ENCODE data around the gene MYO9A.
A peak's percentile ranks its signal among the peaks of the same experiment; 100 is the strongest.

The MYO9A gene

GRCh38 chr15:72118017-72118978 lies at the start of gene MYO9A, which contains the start of gene SENP8:
Gene MYO9A, minus strand, starts transcription at chr15:72118150. Its CDS starts 71,587 bp downstream, at chr15:72046563.
Gene SENP8, plus strand, starts transcription at chr15:72118403. Its CDS starts 21,221 bp downstream, at chr15:72139624.
- DNase-seq (ENCODE audit: low spot score): peak; percentile 96
- FAIRE-seq: peak; percentile 66

- FAIRE-seq (no peak), DNase-seq (ENCODE audit: low spot score) (no peak)
These were observed 49.5 kb upstream of the MYO9A start for GRCh38 chr15:72167445-72167844.

GRCh38 chr15:72166716-72167417 lies 48.9 kb upstream of the MYO9A start:
- DNase-seq (ENCODE audit: low spot score): no peak
- no peak for FAIRE-seq

GRCh38 chr15:72163719-72164118 lies 45.8 kb upstream of the MYO9A start:
- DNase-seq (ENCODE audit: low spot score) (no peak), FAIRE-seq (no peak)

GRCh38 chr15:72162569-72162968 lies 44.6 kb upstream of the MYO9A start:
- no peak for FAIRE-seq
- DNase-seq (ENCODE audit: low spot score): no peak

GRCh38 chr15:72161361-72162132 lies 43.6 kb upstream of the MYO9A start:
- FAIRE-seq (no peak), DNase-seq (ENCODE audit: low spot score) (no peak)

- FAIRE-seq: no peak
- no peak for DNase-seq (ENCODE audit: low spot score)
These were observed 42.8 kb upstream of the MYO9A start for GRCh38 chr15:72160696-72161245.

- DNase-seq (ENCODE audit: low spot score) (no peak), FAIRE-seq (no peak)
These were observed 39.0 kb upstream of the MYO9A start for GRCh38 chr15:72156928-72157327.

GRCh38 chr15:72155635-72156616 lies 38.0 kb upstream of the MYO9A start:
- peak; percentile 59 for DNase-seq (ENCODE audit: low spot score)
- peak; percentile 52 for FAIRE-seq

- FAIRE-seq: peak; percentile 68
These were observed 37.2 kb upstream of the MYO9A start for GRCh38 chr15:72155003-72155621.

GRCh38 chr15:72154316-72154715 lies 36.4 kb upstream of the MYO9A start:
- DNase-seq (ENCODE audit: low spot score) (no peak), FAIRE-seq (no peak)

More at GRCh38 chr15:72155003-72155621, 37.2 kb upstream of the MYO9A start:
- DNase-seq (ENCODE audit: low spot score): peak; percentile 79

- DNase-seq (ENCODE audit: low spot score): no peak
- FAIRE-seq: no peak
These were observed 35.5 kb upstream of the MYO9A start for GRCh38 chr15:72153269-72154000.

- FAIRE-seq: no peak
- no peak for DNase-seq (ENCODE audit: low spot score)
These were observed 29.5 kb upstream of the MYO9A start for GRCh38 chr15:72147418-72147817.

- FAIRE-seq (no peak), DNase-seq (ENCODE audit: low spot score) (no peak)
These were observed 29.0 kb upstream of the MYO9A start for GRCh38 chr15:72146934-72147333.

- no peak for DNase-seq (ENCODE audit: low spot score)
- no peak for FAIRE-seq
These were observed 28.3 kb upstream of the MYO9A start for GRCh38 chr15:72146221-72146620.

- FAIRE-seq (peak; percentile 18), DNase-seq (ENCODE audit: low spot score) (no peak)
These were observed 23.5 kb upstream of the MYO9A start for GRCh38 chr15:72141171-72142084.

GRCh38 chr15:72140088-72140487 lies 22.1 kb upstream of the MYO9A start:
- FAIRE-seq (no peak), DNase-seq (ENCODE audit: low spot score) (no peak)

- FAIRE-seq (no peak), DNase-seq (ENCODE audit: low spot score) (no peak)
These were observed 21.7 kb upstream of the MYO9A start for GRCh38 chr15:72139667-72140066.
